Osteocyte (in vitro differentiated cells): Measurements from ENCODE around the gene GRB7. TPM values are rescaled to one million over a fixed set of nuclear protein-coding genes. Genes with fewer than 3 reads are reported as not detected.

ENCODE experiments used
- DNase-seq: peaks from one replicate; pipeline ENCODE4 v3.0.0; 2021; ENCODE audit warnings: mixed read lengths; ENCODE audit not compliant: unreplicated experiment; ENCODE audit errors: extremely low spot score
- H3K27ac Mint-ChIP-seq: one replicate; pipeline ENCODE4 v1.8.0; 2021; ENCODE audit warnings: mild to moderate bottlenecking, mixed read lengths; ENCODE audit not compliant: unreplicated experiment
- H3K27me3 Mint-ChIP-seq: one replicate; pipeline ENCODE4 v1.8.0; 2021; ENCODE audit warnings: mixed read lengths; ENCODE audit not compliant: unreplicated experiment
- H3K36me3 Mint-ChIP-seq: one replicate; pipeline ENCODE4 v1.8.0; 2021; ENCODE audit warnings: mixed read lengths; ENCODE audit not compliant: unreplicated experiment
- H3K4me1 Mint-ChIP-seq: one replicate; pipeline ENCODE4 v1.8.0; 2021; ENCODE audit warnings: mixed read lengths; ENCODE audit not compliant: unreplicated experiment
- H3K4me3 Mint-ChIP-seq: one replicate; pipeline ENCODE4 v1.8.0; 2021; ENCODE audit warnings: mild to moderate bottlenecking, moderate library complexity, mixed read lengths; ENCODE audit not compliant: unreplicated experiment
- H3K9me3 Mint-ChIP-seq: one replicate; pipeline ENCODE4 v1.8.0; 2021; ENCODE audit warnings: mixed read lengths; ENCODE audit not compliant: unreplicated experiment
- CTCF ChIP-seq: fragments of 200-600 bp; sonication (generic); IDR thresholded peaks from 2 replicates; pipeline ENCODE4 v1.5.0; 2021; ENCODE audit warnings: antibody characterized with exemption, mild to moderate bottlenecking, moderate library complexity
- total RNA-seq: library from RNA; stranded (reverse); gene quantifications from 2 replicates; pipeline ENCODE4 v1.2.1, GENCODE V29; 2021

Gene GRB7
- total RNA-seq, 1 donor from 2014 or later = 1.2 TPM

DNA sequence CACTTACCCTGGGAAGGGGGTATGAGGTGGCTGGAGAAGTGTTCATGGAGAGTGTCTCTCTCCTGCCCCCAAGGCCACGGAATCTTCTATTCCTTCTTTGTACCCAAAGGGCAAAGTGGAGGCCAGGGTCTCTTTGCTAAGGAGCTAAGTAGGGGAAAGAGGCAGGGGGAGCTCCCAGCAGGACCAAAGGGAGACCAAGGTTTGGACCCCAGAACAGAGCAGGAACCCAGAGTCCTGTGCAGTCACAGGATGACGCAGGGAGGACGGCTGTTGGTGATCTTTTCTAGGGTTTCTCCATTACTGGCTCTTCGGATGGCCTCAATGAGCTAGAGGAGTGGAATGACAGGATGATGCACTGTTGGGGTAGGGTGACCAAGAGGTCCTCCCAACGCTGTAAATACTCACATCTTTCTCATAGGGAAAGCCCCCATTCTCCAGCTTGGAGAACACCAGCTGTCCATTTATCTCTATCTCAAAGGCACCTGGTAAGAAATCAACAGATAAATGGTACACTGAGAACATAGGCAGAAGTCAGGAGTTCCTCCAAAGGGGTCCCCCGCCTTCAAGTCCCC lies 8.4 kb upstream of the GRB7 start:
- Mint-ChIP-seq H3K4me3 (peak overlapping the region; percentile 84), H3K27ac (peak overlapping the region; percentile 81), H3K27me3 (no peaks in the 10 kb centered on the region), H3K9me3 (no peaks in the 10 kb centered on the region), H3K36me3 (peaks cover 20% of the 10 kb centered on the region), H3K4me1 (peaks cover 14% of the 10 kb centered on the region)
- DNase-seq = no peak
- no peak for TF ChIP-seq CTCF

DNA sequence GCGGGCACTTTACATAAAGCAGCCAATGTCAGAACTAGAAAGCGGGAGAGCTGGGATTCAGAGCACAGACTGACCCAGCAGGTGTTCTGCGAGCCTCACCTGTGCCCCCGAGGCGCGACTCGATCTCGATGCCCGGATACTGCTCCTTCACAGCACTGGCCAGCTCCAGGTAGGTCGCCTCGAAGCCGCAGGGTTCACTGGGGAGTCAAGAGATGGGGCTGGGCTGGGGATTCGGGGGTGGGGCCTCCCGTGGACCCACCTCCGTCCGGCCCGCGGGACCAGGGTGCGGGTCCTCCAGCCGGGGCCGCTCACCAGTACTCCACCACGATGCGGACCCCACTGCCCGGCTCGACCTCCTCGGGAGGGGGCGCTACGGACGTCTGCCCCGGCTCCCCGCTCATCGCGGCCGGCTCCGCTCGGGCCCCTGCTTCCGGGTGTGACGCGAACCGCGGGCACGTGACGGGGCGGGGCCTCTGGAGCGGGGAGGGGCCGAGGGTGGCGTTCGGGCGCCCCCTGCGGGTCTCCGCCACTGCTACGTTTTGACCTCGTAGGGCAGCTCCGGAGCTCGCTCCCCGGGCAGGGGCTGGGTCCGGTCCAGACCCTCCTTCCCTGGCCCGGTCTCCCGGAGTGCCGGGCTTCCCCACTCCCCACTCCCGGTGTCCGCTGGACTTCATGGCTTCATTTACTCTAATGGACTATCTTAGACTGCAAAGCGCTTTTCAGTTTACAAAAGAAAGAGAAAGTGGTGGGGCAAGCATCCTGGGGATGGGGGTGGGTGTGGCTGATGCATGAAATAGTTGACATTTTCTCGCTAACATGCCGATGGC lies 7.4 kb upstream of the GRB7 start, which contains the start of gene MIEN1:
Gene MIEN1 (minus strand): TSS at position 438 of the 827 bp plus-strand sequence. CDS start 37 bp downstream, at position 401.
- Mint-ChIP-seq H3K9me3 (no peaks in the 10 kb centered on the region), H3K4me3 (peak within 1 kb of the TSS; percentile 84), H3K36me3 (peaks cover 18% of the 10 kb centered on the region), H3K4me1 (peaks cover 14% of the 10 kb centered on the region), H3K27ac (peak within 1 kb of the TSS; percentile 81), H3K27me3 (no peaks in the 10 kb centered on the region)
- peak; percentile 97 for TF ChIP-seq CTCF
- peak; percentile 98 for DNase-seq

GRCh38 chr17:39732586-39732985 lies 5.2 kb upstream of the GRB7 start:
- Mint-ChIP-seq H3K4me1 (peaks cover 14% of the 10 kb centered on the region), H3K9me3 (no peaks in the 10 kb centered on the region), H3K36me3 (peaks cover 4% of the 10 kb centered on the region), H3K27ac (no peak overlapping the region), H3K27me3 (peaks cover 4% of the 10 kb centered on the region), H3K4me3 (peak overlapping the region; percentile 24)
- TF ChIP-seq CTCF = no peak
- DNase-seq = no peak

- Mint-ChIP-seq H3K4me3 (no peak overlapping the region), H3K27me3 (peaks cover 5% of the 10 kb centered on the region), H3K27ac (no peak overlapping the region), H3K36me3 (no peaks in the 10 kb centered on the region), H3K9me3 (no peaks in the 10 kb centered on the region), H3K4me1 (peaks cover 26% of the 10 kb centered on the region)
- TF ChIP-seq CTCF = no peak
- no peak for DNase-seq
Measured at GRCh38 chr17:39735882-39736281, 1.9 kb upstream of the GRB7 start.
